ENCODE measurements around the gene RCBTB2.
A peak's percentile ranks its signal among the peaks of the same experiment; 100 is the strongest.

The RCBTB2 gene

DNA sequence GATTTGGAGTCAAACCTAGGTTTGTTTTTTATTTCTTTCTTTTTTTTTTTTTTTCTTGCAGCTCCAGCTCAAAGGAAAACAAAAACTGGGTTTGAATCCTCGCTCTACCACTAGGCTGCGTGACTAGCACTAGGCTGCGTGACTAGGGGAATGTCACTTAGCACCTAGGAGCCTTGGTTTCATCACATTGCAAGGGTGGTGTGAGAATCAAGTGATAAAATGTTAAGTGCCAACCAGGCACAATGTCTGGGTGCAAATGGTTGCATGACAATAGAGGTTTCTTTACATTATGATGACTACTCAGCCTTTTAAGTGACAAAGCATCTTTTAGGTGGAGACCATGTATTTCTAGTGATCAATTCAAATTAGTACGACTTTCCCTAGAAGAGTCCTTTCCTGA lies 27.9 kb downstream of the RCBTB2 start:
- H3K4me3 ChIP-seq (ENCODE audit: low read depth, low read length): no peak overlapping the region
- DNase-seq (ENCODE audit: low read depth): no peak

DNA sequence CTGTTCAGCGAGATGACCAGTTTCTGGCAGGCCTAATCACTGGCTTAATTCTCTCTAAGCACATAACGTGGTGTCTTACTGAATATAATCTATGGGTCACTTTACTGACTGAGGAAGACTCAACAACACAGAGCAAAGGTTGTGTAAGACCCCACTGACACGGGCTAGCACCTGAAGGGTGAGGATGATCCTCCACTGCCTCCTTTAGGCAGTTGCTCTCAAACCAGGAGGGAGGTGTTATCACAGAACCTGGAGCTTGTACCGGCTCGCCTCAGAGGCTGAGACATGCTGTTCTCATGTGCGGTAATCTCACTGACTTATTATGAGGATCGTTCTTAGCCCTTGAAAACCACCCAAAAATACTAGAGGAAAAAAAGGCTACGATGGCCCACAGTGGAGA lies 28.3 kb downstream of the RCBTB2 start:
- DNase-seq (ENCODE audit: low read depth): no peak
- TF ChIP-seq, protein P1, sequence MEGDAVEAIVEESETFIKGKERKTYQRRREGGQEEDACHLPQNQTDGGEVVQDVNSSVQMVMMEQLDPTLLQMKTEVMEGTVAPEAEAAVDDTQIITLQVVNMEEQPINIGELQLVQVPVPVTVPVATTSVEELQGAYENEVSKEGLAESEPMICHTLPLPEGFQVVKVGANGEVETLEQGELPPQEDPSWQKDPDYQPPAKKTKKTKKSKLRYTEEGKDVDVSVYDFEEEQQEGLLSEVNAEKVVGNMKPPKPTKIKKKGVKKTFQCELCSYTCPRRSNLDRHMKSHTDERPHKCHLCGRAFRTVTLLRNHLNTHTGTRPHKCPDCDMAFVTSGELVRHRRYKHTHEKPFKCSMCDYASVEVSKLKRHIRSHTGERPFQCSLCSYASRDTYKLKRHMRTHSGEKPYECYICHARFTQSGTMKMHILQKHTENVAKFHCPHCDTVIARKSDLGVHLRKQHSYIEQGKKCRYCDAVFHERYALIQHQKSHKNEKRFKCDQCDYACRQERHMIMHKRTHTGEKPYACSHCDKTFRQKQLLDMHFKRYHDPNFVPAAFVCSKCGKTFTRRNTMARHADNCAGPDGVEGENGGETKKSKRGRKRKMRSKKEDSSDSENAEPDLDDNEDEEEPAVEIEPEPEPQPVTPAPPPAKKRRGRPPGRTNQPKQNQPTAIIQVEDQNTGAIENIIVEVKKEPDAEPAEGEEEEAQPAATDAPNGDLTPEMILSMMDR (IDR thresholded peaks at IDR 0.05; ENCODE audit: low read depth, low read length, missing control alignments): no peak
- H3K4me3 ChIP-seq (ENCODE audit: low read depth, low read length): no peak overlapping the region

More for the DNA sequence above, 27.9 kb downstream of the RCBTB2 start:
- TF ChIP-seq, protein P1 (IDR thresholded peaks at IDR 0.05; ENCODE audit: low read depth, low read length, missing control alignments): no peak

DNA sequence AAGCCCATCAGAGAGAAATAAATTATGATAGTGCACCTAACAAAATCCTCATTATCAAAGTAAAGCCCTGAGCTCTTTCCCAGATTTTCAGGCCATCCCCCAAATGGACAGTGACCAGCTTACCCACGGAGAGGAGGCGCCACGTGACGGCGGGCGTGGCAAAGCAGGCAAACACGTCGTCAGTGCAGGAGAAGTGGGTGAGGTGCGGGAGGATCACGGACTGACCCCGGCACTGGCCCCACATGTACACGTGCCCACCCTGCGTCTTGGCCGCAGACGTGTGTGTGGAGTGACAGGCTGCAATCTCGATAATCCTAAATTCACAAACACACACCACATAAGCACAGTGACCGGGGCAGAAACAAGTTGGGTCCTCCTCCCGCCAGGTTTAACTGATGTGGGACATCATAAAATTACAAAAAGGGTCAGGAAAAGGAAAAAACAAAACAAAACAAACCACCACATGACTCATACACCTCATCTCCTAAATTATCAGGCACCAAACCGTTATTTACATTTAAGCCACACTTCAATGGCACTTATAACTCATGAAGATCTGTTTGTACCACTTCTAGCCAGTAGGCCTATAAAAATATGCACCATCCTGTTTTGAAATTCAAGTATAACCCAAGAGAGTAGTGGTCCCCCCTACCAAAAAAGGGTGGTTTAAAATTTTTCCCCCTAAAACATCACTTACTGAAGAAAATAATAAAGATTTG lies 30.1 kb downstream of the RCBTB2 start:
- H3K4me3 ChIP-seq (ENCODE audit: low read depth, low read length): no peak overlapping the region
- DNase-seq (ENCODE audit: low read depth): no peak
- TF ChIP-seq, protein P1 (IDR thresholded peaks at IDR 0.05; ENCODE audit: low read depth, low read length, missing control alignments): no peak

DNA sequence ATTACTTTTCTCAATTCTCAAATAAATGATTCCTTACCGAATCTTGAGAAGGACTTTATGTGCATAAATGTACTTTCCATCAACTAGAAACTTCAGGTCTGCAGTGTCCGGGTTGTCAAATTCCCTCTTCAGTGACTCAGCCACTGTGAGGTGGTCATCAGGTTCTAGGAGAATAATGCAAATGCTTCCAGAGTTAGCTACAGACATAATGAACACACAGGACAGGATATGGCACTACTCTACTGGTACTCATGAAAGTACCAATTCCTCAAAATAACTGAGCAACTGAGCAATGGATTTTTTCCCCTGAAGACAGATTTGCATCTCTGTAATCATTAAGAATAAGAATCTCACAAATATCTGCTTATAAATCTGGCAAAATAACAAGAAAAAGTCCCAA lies 31.2 kb downstream of the RCBTB2 start:
- no peak overlapping the region for H3K4me3 ChIP-seq (ENCODE audit: low read depth, low read length)
- DNase-seq (ENCODE audit: low read depth): peak; percentile 60
- TF ChIP-seq, protein P1 (IDR thresholded peaks at IDR 0.05; ENCODE audit: low read depth, low read length, missing control alignments): no peak

DNA sequence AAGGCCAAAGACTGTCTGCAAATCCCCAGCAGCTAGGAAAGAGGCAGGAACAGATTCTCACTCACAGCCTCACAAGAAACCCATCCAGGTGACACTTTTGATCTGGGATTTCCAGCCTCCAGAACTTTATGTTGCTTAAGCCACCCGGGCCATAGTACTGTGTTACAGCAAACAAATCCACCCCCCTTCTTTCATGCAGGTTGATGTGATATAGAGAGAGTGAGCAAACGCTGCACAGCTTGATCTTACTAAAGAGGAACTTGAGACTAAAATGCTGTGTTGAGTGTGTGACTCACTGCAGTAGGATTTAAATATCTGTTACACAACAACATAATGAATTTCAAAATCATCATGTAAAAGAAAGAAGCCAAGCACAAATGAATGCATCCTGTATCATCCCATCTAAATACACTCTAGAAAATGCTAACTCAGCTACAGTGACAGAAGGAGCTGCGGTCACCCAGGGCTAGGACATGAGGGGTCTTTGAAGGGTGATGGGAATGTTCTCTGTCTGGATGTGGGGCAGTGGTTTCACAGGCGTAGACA lies 32.2 kb downstream of the RCBTB2 start:
- peak; percentile 71 for DNase-seq (ENCODE audit: low read depth)
- no peak overlapping the region for H3K4me3 ChIP-seq (ENCODE audit: low read depth, low read length)
- TF ChIP-seq, protein P1 (IDR thresholded peaks at IDR 0.05; ENCODE audit: low read depth, low read length, missing control alignments): no peak

DNA sequence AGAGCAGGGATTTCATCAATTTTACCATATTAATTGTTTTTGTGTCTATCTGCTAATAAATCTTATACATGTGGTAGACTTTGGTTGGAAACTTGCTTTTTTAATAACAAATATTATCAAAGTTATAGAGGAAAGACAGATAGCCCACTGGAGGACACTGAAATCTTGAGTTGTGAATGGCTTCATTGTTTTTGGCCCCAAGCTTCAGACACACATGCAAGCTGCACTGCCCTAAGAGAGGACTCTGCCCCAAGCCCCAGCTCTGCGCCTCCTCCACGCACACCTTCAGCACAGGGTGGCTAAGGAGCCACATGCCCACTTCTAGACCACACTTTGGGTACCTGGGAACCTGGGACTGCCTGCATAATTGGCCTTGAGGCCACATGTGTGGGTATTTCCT lies 35.2 kb downstream of the RCBTB2 start:
- no peak overlapping the region for H3K4me3 ChIP-seq (ENCODE audit: low read depth, low read length)
- TF ChIP-seq, protein P1 (IDR thresholded peaks at IDR 0.05; ENCODE audit: low read depth, low read length, missing control alignments): no peak
- no peak for DNase-seq (ENCODE audit: low read depth)

Data from GM12864 (cell line).